ENCODE data around the gene SRGAP2C. TPM values are rescaled to one million over a fixed set of nuclear protein-coding genes. Genes with fewer than 3 reads are reported as not detected.
A peak's percentile ranks its signal among the peaks of the same experiment; 100 is the strongest.
"Not testable (repeated sequence)": the region's sequence is repeated elsewhere in the genome, so short reads cannot be mapped to it uniquely, and the experiment has no call there.

SRGAP2C gene
- total RNA-seq, 1 donor from 2014 or later: 65.3 TPM

- H2AFZ ChIP-seq (ENCODE audit: low read depth, low read length); H3K4me1 Mint-ChIP-seq (ENCODE audit: low read depth, unreplicated experiment); H3K9me3 ChIP-seq (ENCODE audit: insufficient read depth, low read depth, low read length); H3K4me2 ChIP-seq (ENCODE audit: low read length); H3K9ac ChIP-seq (ENCODE audit: low read length); H3K27ac ChIP-seq (ENCODE audit: low read depth, low read length); H3K4me1 ChIP-seq (ENCODE audit: insufficient read depth, low read length); FAIRE-seq; H3K27me3 Mint-ChIP-seq (ENCODE audit: low read depth, unreplicated experiment); H3K36me3 ChIP-seq (ENCODE audit: insufficient read depth, low read length); H3K9me3 Mint-ChIP-seq (ENCODE audit: unreplicated experiment); H3K27ac Mint-ChIP-seq (ENCODE audit: unreplicated experiment); H3K4me3 Mint-ChIP-seq (ENCODE audit: unreplicated experiment); H3K79me2 ChIP-seq (ENCODE audit: insufficient read depth, low read length); H4K20me1 ChIP-seq (ENCODE audit: insufficient read depth, low read length); H3K4me3 ChIP-seq (ENCODE audit: insufficient read depth, low read depth, low read length); H3K36me3 Mint-ChIP-seq (ENCODE audit: low read depth, unreplicated experiment); H3K27me3 ChIP-seq (ENCODE audit: insufficient read depth, low read length): not testable (repeated sequence)
- peak; percentile 8 for DNase-seq (ENCODE audit: low read depth)
Observed at GRCh38 chr1:121343311-121343906, 158.6 kb downstream of the SRGAP2C start.

- H3K4me3 Mint-ChIP-seq (ENCODE audit: unreplicated experiment); H3K4me2 ChIP-seq (ENCODE audit: low read length); H2AFZ ChIP-seq (ENCODE audit: low read depth, low read length); H3K4me1 ChIP-seq (ENCODE audit: insufficient read depth, low read length); FAIRE-seq; H3K36me3 ChIP-seq (ENCODE audit: insufficient read depth, low read length); H3K27ac ChIP-seq (ENCODE audit: low read depth, low read length); H3K27me3 Mint-ChIP-seq (ENCODE audit: low read depth, unreplicated experiment); H3K36me3 Mint-ChIP-seq (ENCODE audit: low read depth, unreplicated experiment); H3K9me3 Mint-ChIP-seq (ENCODE audit: unreplicated experiment); H3K9me3 ChIP-seq (ENCODE audit: insufficient read depth, low read depth, low read length); DNase-seq (ENCODE audit: low read depth); H3K9ac ChIP-seq (ENCODE audit: low read length); H4K20me1 ChIP-seq (ENCODE audit: insufficient read depth, low read length); H3K27ac Mint-ChIP-seq (ENCODE audit: unreplicated experiment); H3K79me2 ChIP-seq (ENCODE audit: insufficient read depth, low read length); H3K4me1 Mint-ChIP-seq (ENCODE audit: low read depth, unreplicated experiment); H3K4me3 ChIP-seq (ENCODE audit: insufficient read depth, low read depth, low read length); H3K27me3 ChIP-seq (ENCODE audit: insufficient read depth, low read length): not testable (repeated sequence)
Observed at GRCh38 chr1:121344355-121344754, 159.6 kb downstream of the SRGAP2C start.

- not testable (repeated sequence) for H3K36me3 ChIP-seq (ENCODE audit: insufficient read depth, low read length); H4K20me1 ChIP-seq (ENCODE audit: insufficient read depth, low read length); FAIRE-seq; H3K9me3 ChIP-seq (ENCODE audit: insufficient read depth, low read depth, low read length); H3K27ac ChIP-seq (ENCODE audit: low read depth, low read length); H3K27ac Mint-ChIP-seq (ENCODE audit: unreplicated experiment); H3K9me3 Mint-ChIP-seq (ENCODE audit: unreplicated experiment); H3K4me1 Mint-ChIP-seq (ENCODE audit: low read depth, unreplicated experiment); H3K4me1 ChIP-seq (ENCODE audit: insufficient read depth, low read length); H3K27me3 Mint-ChIP-seq (ENCODE audit: low read depth, unreplicated experiment); H3K79me2 ChIP-seq (ENCODE audit: insufficient read depth, low read length); H3K27me3 ChIP-seq (ENCODE audit: insufficient read depth, low read length); H3K9ac ChIP-seq (ENCODE audit: low read length); H3K4me3 ChIP-seq (ENCODE audit: insufficient read depth, low read depth, low read length); H3K4me2 ChIP-seq (ENCODE audit: low read length); H3K4me3 Mint-ChIP-seq (ENCODE audit: unreplicated experiment); DNase-seq (ENCODE audit: low read depth); H2AFZ ChIP-seq (ENCODE audit: low read depth, low read length); H3K36me3 Mint-ChIP-seq (ENCODE audit: low read depth, unreplicated experiment)
Observed at GRCh38 chr1:121346654-121347053, 161.9 kb downstream of the SRGAP2C start.

GRCh38 chr1:121347476-121347875 lies 162.7 kb downstream of the SRGAP2C start:
- H3K79me2 ChIP-seq (ENCODE audit: insufficient read depth, low read length); H3K9ac ChIP-seq (ENCODE audit: low read length); H2AFZ ChIP-seq (ENCODE audit: low read depth, low read length); H3K27me3 ChIP-seq (ENCODE audit: insufficient read depth, low read length); H3K4me1 ChIP-seq (ENCODE audit: insufficient read depth, low read length); H3K4me3 ChIP-seq (ENCODE audit: insufficient read depth, low read depth, low read length); H3K36me3 Mint-ChIP-seq (ENCODE audit: low read depth, unreplicated experiment); DNase-seq (ENCODE audit: low read depth); H3K27ac Mint-ChIP-seq (ENCODE audit: unreplicated experiment); H3K9me3 ChIP-seq (ENCODE audit: insufficient read depth, low read depth, low read length); FAIRE-seq; H3K36me3 ChIP-seq (ENCODE audit: insufficient read depth, low read length); H3K9me3 Mint-ChIP-seq (ENCODE audit: unreplicated experiment); H3K27ac ChIP-seq (ENCODE audit: low read depth, low read length); H3K27me3 Mint-ChIP-seq (ENCODE audit: low read depth, unreplicated experiment); H3K4me3 Mint-ChIP-seq (ENCODE audit: unreplicated experiment); H3K4me2 ChIP-seq (ENCODE audit: low read length); H3K4me1 Mint-ChIP-seq (ENCODE audit: low read depth, unreplicated experiment); H4K20me1 ChIP-seq (ENCODE audit: insufficient read depth, low read length): not testable (repeated sequence)

- H3K79me2 ChIP-seq (ENCODE audit: insufficient read depth, low read length); H3K4me1 Mint-ChIP-seq (ENCODE audit: low read depth, unreplicated experiment); H3K27me3 ChIP-seq (ENCODE audit: insufficient read depth, low read length); H4K20me1 ChIP-seq (ENCODE audit: insufficient read depth, low read length); H3K36me3 ChIP-seq (ENCODE audit: insufficient read depth, low read length); H2AFZ ChIP-seq (ENCODE audit: low read depth, low read length); DNase-seq (ENCODE audit: low read depth); H3K27me3 Mint-ChIP-seq (ENCODE audit: low read depth, unreplicated experiment); H3K4me2 ChIP-seq (ENCODE audit: low read length); H3K9ac ChIP-seq (ENCODE audit: low read length); H3K4me3 ChIP-seq (ENCODE audit: insufficient read depth, low read depth, low read length); H3K27ac Mint-ChIP-seq (ENCODE audit: unreplicated experiment); FAIRE-seq; H3K4me1 ChIP-seq (ENCODE audit: insufficient read depth, low read length); H3K4me3 Mint-ChIP-seq (ENCODE audit: unreplicated experiment); H3K9me3 Mint-ChIP-seq (ENCODE audit: unreplicated experiment); H3K27ac ChIP-seq (ENCODE audit: low read depth, low read length); H3K36me3 Mint-ChIP-seq (ENCODE audit: low read depth, unreplicated experiment); H3K9me3 ChIP-seq (ENCODE audit: insufficient read depth, low read depth, low read length): not testable (repeated sequence)
Observed at GRCh38 chr1:121348115-121348514, 163.3 kb downstream of the SRGAP2C start.

GRCh38 chr1:121349332-121349967 lies 164.7 kb downstream of the SRGAP2C start:
- not testable (repeated sequence) for FAIRE-seq; H3K4me1 ChIP-seq (ENCODE audit: insufficient read depth, low read length); H3K9me3 ChIP-seq (ENCODE audit: insufficient read depth, low read depth, low read length); H3K9me3 Mint-ChIP-seq (ENCODE audit: unreplicated experiment); H3K9ac ChIP-seq (ENCODE audit: low read length); H4K20me1 ChIP-seq (ENCODE audit: insufficient read depth, low read length); H3K27ac Mint-ChIP-seq (ENCODE audit: unreplicated experiment); H3K4me1 Mint-ChIP-seq (ENCODE audit: low read depth, unreplicated experiment); H3K79me2 ChIP-seq (ENCODE audit: insufficient read depth, low read length); H3K27ac ChIP-seq (ENCODE audit: low read depth, low read length); H3K4me3 ChIP-seq (ENCODE audit: insufficient read depth, low read depth, low read length); H3K27me3 Mint-ChIP-seq (ENCODE audit: low read depth, unreplicated experiment); H3K36me3 ChIP-seq (ENCODE audit: insufficient read depth, low read length); H3K4me3 Mint-ChIP-seq (ENCODE audit: unreplicated experiment); DNase-seq (ENCODE audit: low read depth); H3K27me3 ChIP-seq (ENCODE audit: insufficient read depth, low read length); H3K4me2 ChIP-seq (ENCODE audit: low read length); H3K36me3 Mint-ChIP-seq (ENCODE audit: low read depth, unreplicated experiment); H2AFZ ChIP-seq (ENCODE audit: low read depth, low read length)
